Astrocyte of the spinal cord (primary cell): ENCODE data around the gene IKZF4.
"Not testable (repeated sequence)": the region's sequence is repeated elsewhere in the genome, so short reads cannot be mapped to it uniquely, and the experiment has no call there.

Experiments used
- DNase-seq: peaks from one replicate; pipeline ENCODE4 v3.0.0; 2011; ENCODE audit warnings: low read depth, low spot score
- H3K4me3 ChIP-seq: 2 replicates; pipeline ENCODE4 v1.5.1; 2011; ENCODE audit warnings: low read depth, mild to moderate bottlenecking, low read length, moderate library complexity
- in situ Hi-C: cut with HindIII; loops from 2 replicates; pipeline ENCODE4 v1.10.0; 2017; ENCODE audit warnings: low sequenced_read_pairs
- TF ChIP-seq, protein P1 (sequence below): IDR thresholded peaks from 2 replicates; pipeline ENCODE4 v1.5.1; 2012; ENCODE audit warnings: low read depth, mild to moderate bottlenecking, low read length, inconsistent platforms

The IKZF4 gene

DNA sequence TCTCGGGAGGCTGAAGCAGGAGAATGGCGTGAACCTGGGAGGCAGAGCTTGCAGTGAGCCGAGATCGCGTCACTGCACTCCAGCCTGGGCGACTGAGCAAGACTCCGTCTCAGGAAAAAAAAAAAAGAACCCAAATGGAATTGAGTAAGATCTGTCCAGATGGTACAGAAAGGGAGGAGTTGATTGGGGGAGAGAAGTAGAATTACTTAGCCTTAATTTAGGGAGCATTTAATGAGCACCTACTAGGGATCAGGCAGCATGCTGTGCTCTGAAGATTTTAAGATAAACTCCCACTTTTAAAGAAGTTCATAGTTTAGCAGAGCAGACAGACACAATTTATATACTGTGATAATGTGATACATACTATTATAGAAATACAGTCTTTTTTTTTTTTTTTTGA, 42.5 kb upstream of the IKZF4 start:
- TF ChIP-seq, protein P1, sequence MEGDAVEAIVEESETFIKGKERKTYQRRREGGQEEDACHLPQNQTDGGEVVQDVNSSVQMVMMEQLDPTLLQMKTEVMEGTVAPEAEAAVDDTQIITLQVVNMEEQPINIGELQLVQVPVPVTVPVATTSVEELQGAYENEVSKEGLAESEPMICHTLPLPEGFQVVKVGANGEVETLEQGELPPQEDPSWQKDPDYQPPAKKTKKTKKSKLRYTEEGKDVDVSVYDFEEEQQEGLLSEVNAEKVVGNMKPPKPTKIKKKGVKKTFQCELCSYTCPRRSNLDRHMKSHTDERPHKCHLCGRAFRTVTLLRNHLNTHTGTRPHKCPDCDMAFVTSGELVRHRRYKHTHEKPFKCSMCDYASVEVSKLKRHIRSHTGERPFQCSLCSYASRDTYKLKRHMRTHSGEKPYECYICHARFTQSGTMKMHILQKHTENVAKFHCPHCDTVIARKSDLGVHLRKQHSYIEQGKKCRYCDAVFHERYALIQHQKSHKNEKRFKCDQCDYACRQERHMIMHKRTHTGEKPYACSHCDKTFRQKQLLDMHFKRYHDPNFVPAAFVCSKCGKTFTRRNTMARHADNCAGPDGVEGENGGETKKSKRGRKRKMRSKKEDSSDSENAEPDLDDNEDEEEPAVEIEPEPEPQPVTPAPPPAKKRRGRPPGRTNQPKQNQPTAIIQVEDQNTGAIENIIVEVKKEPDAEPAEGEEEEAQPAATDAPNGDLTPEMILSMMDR: no peak
- no peak overlapping the region for H3K4me3 ChIP-seq
- in situ Hi-C loops: no loop called here
- no peak for DNase-seq

DNA sequence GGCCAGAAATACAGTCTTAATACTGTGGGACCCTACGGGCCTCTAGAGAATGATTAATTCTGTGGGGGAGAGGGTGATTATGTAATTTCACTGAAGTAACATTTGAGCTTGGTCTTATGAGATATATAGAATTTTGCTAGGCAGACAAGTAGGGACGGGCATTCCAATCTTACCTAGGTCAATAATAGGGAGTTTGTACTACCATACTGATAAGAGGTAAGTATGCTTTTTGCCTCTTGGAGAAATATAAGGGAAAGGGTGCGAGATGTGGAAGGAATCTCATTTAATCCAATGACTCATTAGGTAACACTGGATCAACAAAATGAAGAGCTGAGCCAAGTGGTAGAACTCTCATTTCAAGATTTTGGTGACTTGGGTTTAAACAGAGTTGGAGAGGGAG, 41.8 kb upstream of the IKZF4 start:
- DNase-seq: no peak
- no peak overlapping the region for H3K4me3 ChIP-seq
- TF ChIP-seq, protein P1: no peak
- in situ Hi-C loops: no loop called here

DNA sequence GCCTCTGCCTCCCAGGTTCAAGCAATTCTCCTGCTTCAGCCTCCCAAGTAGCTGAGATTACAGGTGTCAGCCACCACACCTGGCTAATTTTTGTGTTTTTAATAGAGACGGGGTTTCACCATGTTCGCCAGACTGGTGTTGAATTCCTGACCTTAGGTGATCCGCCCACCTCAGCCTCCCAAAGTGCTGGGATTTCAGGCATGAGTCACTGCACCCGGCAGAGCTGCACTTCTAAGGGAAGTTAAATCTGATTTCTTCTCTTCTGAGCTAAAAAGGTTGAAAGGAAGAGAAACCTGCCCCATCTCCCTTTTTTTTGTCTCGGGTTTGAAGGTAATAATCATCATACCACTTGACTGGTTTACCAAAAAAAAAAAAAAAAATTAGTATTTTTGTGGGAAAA, 39.0 kb upstream of the IKZF4 start:
- DNase-seq, in situ Hi-C loops, H3K4me3 ChIP-seq: not testable (repeated sequence)

DNA sequence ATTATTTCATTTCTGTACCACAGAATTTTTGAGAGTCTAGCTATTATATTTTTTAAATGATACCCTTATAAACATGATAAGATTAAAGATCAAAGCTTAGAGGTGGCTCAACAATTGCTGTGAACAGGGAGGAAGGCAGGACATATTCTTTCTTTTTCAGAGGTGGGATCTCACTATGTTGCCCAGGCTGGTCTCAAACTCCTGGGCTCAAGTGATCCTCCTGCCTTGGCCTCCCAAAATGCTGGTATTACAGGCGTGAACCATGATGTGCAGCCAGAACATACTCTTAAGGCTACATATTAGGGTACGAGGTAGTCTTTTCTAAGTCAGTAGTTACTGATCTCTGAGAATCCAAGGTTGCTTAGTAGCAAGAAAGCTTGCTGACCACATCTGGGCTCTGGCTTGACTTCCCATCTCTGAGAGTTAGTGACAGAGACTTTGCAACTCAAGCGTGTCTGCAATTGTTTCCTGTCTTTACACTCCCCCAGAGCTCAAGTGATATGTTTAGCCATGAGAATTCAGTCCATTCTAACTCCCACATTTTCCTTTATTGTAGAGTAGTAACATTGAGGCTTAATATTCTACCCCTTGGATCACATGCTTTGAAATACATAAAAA, 38.4 kb upstream of the IKZF4 start:
- in situ Hi-C loops: no loop called here
- no peak for DNase-seq
- TF ChIP-seq, protein P1: no peak
- no peak overlapping the region for H3K4me3 ChIP-seq

DNA sequence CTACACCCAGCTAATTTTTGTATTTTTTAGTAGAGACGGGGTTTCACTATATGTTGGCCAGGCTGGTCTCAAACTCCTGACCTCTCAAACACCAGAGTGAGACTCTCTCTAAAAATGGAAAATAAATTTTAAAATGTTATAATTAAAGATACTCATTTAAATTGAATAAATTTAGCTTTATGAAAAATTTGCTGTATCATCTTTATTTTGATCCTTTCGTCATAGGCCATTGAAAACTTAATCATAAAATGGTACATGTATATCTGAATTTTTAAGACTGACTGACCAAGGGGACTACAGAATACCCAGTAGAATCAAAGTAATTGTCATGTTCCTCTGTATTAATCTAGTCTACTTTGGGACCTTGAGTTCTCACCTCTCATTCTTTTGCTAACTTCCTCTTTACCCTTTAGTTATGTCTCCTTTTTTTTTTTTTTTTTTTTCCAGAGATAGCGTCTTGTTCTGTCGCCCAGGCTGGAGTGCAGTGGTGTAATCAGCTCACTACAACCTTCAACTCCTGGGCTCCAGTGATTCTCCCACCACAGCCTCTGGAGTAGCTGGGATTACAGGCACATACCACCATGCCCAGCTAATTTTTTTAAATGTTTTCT, 37.5 kb upstream of the IKZF4 start:
- H3K4me3 ChIP-seq: no peak overlapping the region
- no peak for DNase-seq
- TF ChIP-seq, protein P1: no peak
- in situ Hi-C loops: no loop called here

DNA sequence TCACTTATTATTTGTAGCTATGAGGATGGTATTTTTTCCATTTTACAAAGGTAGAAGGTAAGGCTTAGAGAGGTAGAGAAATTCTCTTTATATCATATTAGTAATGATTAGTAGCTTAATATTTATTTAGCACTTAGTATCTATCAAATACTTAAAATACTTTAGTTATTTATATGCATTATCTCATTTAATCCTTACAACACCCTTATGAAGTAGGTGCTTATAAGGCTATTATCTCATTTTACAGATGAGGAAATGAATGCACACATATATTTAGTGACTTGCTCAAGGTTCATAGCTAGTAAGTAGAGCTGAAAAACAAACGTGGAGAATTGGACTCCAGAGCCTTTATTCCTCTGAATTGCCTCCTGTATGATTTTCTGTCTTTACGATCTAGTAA, 36.0 kb upstream of the IKZF4 start:
- TF ChIP-seq, protein P1: no peak
- in situ Hi-C loops: no loop called here
- H3K4me3 ChIP-seq: no peak overlapping the region
- DNase-seq: no peak

DNA sequence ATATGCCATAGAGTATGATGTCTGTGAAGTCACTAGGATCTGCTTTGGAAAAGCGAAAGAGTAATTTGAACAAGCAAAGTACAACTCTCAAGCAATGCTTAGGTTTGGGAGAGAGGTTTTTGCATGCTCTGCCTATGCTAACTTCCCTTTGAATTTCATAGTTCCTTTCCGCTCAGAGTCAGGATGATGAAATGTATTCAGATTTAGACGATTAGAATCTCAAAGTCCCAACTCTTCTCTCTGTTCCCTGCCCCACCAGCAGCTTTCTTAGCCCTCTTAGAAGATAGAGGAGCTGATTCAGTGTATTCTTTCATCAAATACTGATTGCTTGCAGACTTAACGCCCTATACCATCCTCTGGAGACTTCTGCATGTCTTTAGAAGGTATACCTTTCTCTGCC, 35.5 kb upstream of the IKZF4 start:
- TF ChIP-seq, protein P1: no peak
- no peak for DNase-seq
- H3K4me3 ChIP-seq: no peak overlapping the region
- in situ Hi-C loops: no loop called here

DNA sequence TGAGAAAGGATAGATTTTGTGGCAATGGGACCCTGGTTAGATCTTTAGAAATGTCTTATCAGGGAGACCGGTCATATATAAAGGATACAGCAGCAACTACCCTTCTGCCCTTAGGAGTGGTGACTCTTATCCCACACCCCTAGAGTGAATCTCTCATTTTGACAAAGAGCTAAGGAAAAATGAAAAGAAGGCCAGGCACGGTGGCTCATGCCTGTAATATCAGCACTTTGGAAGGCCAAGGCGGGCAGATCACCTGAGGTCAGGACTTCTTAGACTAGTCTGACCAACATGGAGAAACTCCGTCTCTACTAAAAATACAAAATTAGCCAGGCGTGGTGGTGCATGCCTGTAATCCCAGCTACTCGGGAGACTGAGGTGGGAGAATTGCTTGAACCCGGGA, 34.9 kb upstream of the IKZF4 start:
- H3K4me3 ChIP-seq, in situ Hi-C loops, DNase-seq: not testable (repeated sequence)
